Astrocyte (in vitro differentiated cells and primary cell): ENCODE measurements around the gene METRNL. TPM values are rescaled to one million over a fixed set of nuclear protein-coding genes. Genes with fewer than 3 reads are reported as not detected.
"Not testable (repeated sequence)": the region's sequence is repeated elsewhere in the genome, so short reads cannot be mapped to it uniquely, and the experiment has no call there.

Experiments used
- DNase-seq: peaks from one replicate; pipeline ENCODE4 v3.0.0-alpha.2; 2010; ENCODE audit warnings: low read depth
- FAIRE-seq: peaks from 2 replicates; lab custom pipeline; 2011; peaks lifted over from hg19 to GRCh38; lab: Jason Lieb, UNC
- H2AFZ ChIP-seq: 2 replicates; pipeline ENCODE4 v1.6.0; 2012; ENCODE audit warnings: low read depth, low read length, inconsistent platforms
- H3K27ac ChIP-seq: 2 replicates; pipeline ENCODE4 v1.5.1; 2011; ENCODE audit warnings: low read depth, low read length, inconsistent platforms
- H3K27me3 ChIP-seq: 2 replicates; pipeline ENCODE4 v1.6.0; 2011; ENCODE audit warnings: low read length, inconsistent platforms; ENCODE audit not compliant: insufficient read depth
- H3K36me3 ChIP-seq: 2 replicates; pipeline ENCODE4 v1.5.1; 2011; ENCODE audit warnings: low read length, inconsistent platforms; ENCODE audit not compliant: insufficient read depth
- H3K4me1 ChIP-seq: 2 replicates; pipeline ENCODE4 v1.5.1; 2011; ENCODE audit warnings: low read length, inconsistent platforms; ENCODE audit not compliant: insufficient read depth
- H3K4me2 ChIP-seq: 2 replicates; pipeline ENCODE4 v1.6.0; 2012; ENCODE audit warnings: low read length, inconsistent platforms
- H3K4me3 ChIP-seq: 2 replicates; pipeline ENCODE4 v1.5.1; 2011; ENCODE audit warnings: low read depth, mild to moderate bottlenecking, low read length, inconsistent platforms; ENCODE audit not compliant: insufficient read depth
- H3K79me2 ChIP-seq: 2 replicates; pipeline ENCODE4 v1.6.0; 2012; ENCODE audit warnings: mild to moderate bottlenecking, low read length, inconsistent platforms; ENCODE audit not compliant: insufficient read depth
- H3K9ac ChIP-seq: 2 replicates; pipeline ENCODE4 v1.6.0; 2012; ENCODE audit warnings: mild to moderate bottlenecking, low read length, inconsistent platforms
- H3K9me3 ChIP-seq: 2 replicates; pipeline ENCODE4 v1.5.1; 2012; ENCODE audit warnings: low read depth, mild to moderate bottlenecking, low read length, inconsistent platforms; ENCODE audit not compliant: insufficient read depth
- H4K20me1 ChIP-seq: 2 replicates; pipeline ENCODE4 v1.6.0; 2012; ENCODE audit warnings: low read length, inconsistent platforms; ENCODE audit not compliant: insufficient read depth
- H3K27ac Mint-ChIP-seq: one replicate; pipeline ENCODE4 v1.8.0; 2021; ENCODE audit warnings: mild to moderate bottlenecking, mixed read lengths; ENCODE audit not compliant: unreplicated experiment
- H3K27me3 Mint-ChIP-seq: one replicate; pipeline ENCODE4 v1.8.0; 2021; ENCODE audit warnings: low read depth, mixed read lengths; ENCODE audit not compliant: unreplicated experiment
- H3K36me3 Mint-ChIP-seq: one replicate; pipeline ENCODE4 v1.8.0; 2021; ENCODE audit warnings: low read depth, mixed read lengths; ENCODE audit not compliant: unreplicated experiment
- H3K4me1 Mint-ChIP-seq: one replicate; pipeline ENCODE4 v1.8.0; 2021; ENCODE audit warnings: low read depth, mixed read lengths; ENCODE audit not compliant: unreplicated experiment
- H3K4me3 Mint-ChIP-seq: one replicate; pipeline ENCODE4 v1.8.0; 2021; ENCODE audit warnings: mild to moderate bottlenecking, moderate library complexity, mixed read lengths; ENCODE audit not compliant: unreplicated experiment
- H3K9me3 Mint-ChIP-seq: one replicate; pipeline ENCODE4 v1.8.0; 2021; ENCODE audit warnings: mild to moderate bottlenecking, mixed read lengths; ENCODE audit not compliant: unreplicated experiment
- EZH2 ChIP-seq: IDR thresholded peaks from 2 replicates; pipeline ENCODE4 v1.6.1; 2012; ENCODE audit warnings: mild to moderate bottlenecking, low read length, inconsistent platforms; ENCODE audit not compliant: insufficient read depth
- total RNA-seq: library from RNA; stranded (reverse); gene quantifications from 2 replicates; pipeline ENCODE4 v1.2.1, GENCODE V29; 2021
- TF ChIP-seq, protein P1 (sequence below): IDR thresholded peaks from 2 replicates; pipeline ENCODE4 v1.5.1; 2011; ENCODE audit warnings: low read depth, mild to moderate bottlenecking, inconsistent platforms, low read length, moderate library complexity; ENCODE audit not compliant: insufficient read depth

The METRNL gene
- total RNA-seq, 1 donor from 2014 or later: 36.7 TPM

GRCh38 chr17:83118071-83118841 is 38.8 kb downstream of the METRNL start:
- Histone ChIP-seq H3K4me3 (no peak overlapping the region), H3K4me2 (no peak overlapping the region), H3K9me3 (no peaks in the 10 kb centered on the region), H3K36me3 (no peaks in the 10 kb centered on the region), H4K20me1 (no peaks in the 10 kb centered on the region), H3K9ac (no peak overlapping the region), H3K27me3 (peaks cover 5% of the 10 kb centered on the region), H3K4me1 (no peaks in the 10 kb centered on the region), H3K79me2 (no peaks in the 10 kb centered on the region), H3K27ac (no peak overlapping the region), H2AFZ (no peak overlapping the region)
- H3K36me3 Mint-ChIP-seq: peaks cover 1% of the 10 kb centered on the region
- DNase-seq (no peak), FAIRE-seq (no peak)
- no peak overlapping the region for H3K4me3 Mint-ChIP-seq
- TF ChIP-seq, protein P1, sequence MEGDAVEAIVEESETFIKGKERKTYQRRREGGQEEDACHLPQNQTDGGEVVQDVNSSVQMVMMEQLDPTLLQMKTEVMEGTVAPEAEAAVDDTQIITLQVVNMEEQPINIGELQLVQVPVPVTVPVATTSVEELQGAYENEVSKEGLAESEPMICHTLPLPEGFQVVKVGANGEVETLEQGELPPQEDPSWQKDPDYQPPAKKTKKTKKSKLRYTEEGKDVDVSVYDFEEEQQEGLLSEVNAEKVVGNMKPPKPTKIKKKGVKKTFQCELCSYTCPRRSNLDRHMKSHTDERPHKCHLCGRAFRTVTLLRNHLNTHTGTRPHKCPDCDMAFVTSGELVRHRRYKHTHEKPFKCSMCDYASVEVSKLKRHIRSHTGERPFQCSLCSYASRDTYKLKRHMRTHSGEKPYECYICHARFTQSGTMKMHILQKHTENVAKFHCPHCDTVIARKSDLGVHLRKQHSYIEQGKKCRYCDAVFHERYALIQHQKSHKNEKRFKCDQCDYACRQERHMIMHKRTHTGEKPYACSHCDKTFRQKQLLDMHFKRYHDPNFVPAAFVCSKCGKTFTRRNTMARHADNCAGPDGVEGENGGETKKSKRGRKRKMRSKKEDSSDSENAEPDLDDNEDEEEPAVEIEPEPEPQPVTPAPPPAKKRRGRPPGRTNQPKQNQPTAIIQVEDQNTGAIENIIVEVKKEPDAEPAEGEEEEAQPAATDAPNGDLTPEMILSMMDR: no peak
- TF ChIP-seq EZH2: no peak
- H3K27me3 Mint-ChIP-seq: peaks cover 56% of the 10 kb centered on the region
- peaks cover 6% of the 10 kb centered on the region for H3K9me3 Mint-ChIP-seq
- H3K27ac Mint-ChIP-seq: no peak overlapping the region
- H3K4me1 Mint-ChIP-seq: peaks cover 3% of the 10 kb centered on the region

DNA sequence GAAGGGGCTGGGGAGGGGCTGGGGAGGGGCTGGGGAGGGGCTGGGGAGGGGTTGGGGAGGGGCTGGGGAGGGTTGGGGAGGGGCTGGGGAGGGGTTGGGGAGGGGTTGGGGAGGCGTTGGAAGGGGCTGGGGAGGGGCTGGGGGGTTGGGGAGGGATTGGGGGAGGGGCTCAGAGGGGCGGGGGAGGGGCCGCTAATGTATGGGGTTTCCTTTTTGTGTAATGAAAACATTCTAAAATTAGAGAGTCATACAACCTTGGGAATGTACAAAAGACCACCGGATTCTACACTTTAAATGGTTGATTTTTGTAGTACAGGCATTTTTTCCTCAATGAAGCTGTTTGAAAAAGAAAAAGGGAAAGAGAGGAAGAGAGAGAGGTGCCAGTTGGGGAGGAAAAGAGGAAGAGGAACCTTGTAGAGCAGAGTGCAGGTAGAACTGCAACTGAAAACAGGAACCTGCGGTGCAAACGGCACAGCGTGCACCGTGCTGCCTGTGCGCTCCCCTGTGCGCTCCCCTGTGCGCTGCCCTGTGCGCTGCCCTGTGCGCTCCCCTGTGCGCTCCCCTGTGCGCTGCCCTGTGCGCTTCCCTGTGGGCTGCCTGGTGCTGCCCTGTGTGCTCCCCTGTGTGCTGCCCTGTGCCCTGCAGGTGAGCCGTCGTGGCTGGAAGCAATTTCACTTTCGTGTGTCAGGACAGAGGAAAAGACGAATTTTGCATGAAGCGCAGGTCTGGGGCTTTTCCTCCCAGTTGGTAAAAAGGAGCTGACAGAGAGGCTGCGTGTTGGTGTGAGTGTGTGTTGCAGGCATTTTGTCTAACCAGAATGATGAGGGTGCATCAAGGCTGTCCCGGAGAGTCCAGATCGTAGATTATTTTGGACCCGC is 40.8 kb downstream of the METRNL start:
- no peaks in the 10 kb centered on the region for H4K20me1 ChIP-seq
- H3K27me3 ChIP-seq: peaks cover 8% of the 10 kb centered on the region
- no peaks in the 10 kb centered on the region for H3K36me3 ChIP-seq
- TF ChIP-seq, protein P1: no peak
- TF ChIP-seq EZH2: no peak
- peaks cover 9% of the 10 kb centered on the region for H3K9me3 Mint-ChIP-seq
- H3K27ac ChIP-seq: no peak overlapping the region
- no peak overlapping the region for H3K27ac Mint-ChIP-seq
- no peak overlapping the region for H2AFZ ChIP-seq
- H3K9me3 ChIP-seq: no peaks in the 10 kb centered on the region
- H3K4me3 ChIP-seq: no peak overlapping the region
- DNase-seq (no peak), FAIRE-seq (no peak)
- H3K4me3 Mint-ChIP-seq: no peak overlapping the region
- H3K9ac ChIP-seq: no peak overlapping the region
- no peaks in the 10 kb centered on the region for H3K4me1 ChIP-seq
- peaks cover 2% of the 10 kb centered on the region for H3K36me3 Mint-ChIP-seq
- peaks cover 3% of the 10 kb centered on the region for H3K4me1 Mint-ChIP-seq
- no peaks in the 10 kb centered on the region for H3K79me2 ChIP-seq
- no peak overlapping the region for H3K4me2 ChIP-seq
- H3K27me3 Mint-ChIP-seq: peaks cover 63% of the 10 kb centered on the region

DNA sequence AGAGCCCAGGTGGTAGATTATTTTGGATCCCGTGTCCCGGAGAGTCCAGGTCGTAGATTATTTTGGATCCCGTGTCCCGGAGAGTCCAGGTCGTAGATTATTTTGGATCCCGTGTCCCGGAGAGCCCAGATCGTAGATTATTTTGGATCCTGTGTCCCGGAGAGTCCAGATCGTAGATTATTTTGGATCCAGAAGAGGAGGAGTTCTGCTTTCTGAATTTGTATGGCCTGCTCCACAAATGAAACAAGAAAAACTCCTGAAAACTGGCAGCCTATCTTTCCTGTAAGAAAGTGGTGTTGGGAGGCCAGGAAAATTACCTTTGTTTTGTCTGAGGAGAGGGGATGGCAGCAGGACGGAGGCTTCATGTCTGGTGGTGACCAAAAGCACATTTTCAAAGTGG is 42.1 kb downstream of the METRNL start:
- DNase-seq, H3K4me3 Mint-ChIP-seq, H3K9ac ChIP-seq, H3K4me1 Mint-ChIP-seq, H3K27ac ChIP-seq, H4K20me1 ChIP-seq, H3K79me2 ChIP-seq, H3K4me1 ChIP-seq, H3K27ac Mint-ChIP-seq, H3K36me3 Mint-ChIP-seq, H2AFZ ChIP-seq, H3K9me3 Mint-ChIP-seq, H3K9me3 ChIP-seq, FAIRE-seq, H3K4me3 ChIP-seq, H3K36me3 ChIP-seq, H3K4me2 ChIP-seq: not testable (repeated sequence)
- H3K27me3 ChIP-seq: peaks cover 10% of the 10 kb centered on the region
- H3K27me3 Mint-ChIP-seq: peaks cover 67% of the 10 kb centered on the region
